Rectal smooth muscle tissue (tissue), 1 donor: ENCODE results near the gene ANO5.
"Not testable (repeated sequence)": the region's sequence is repeated elsewhere in the genome, so short reads cannot be mapped to it uniquely, and the experiment has no call there.

Experiments used
- H3K27ac ChIP-seq: one replicate; pipeline ENCODE4 v1.7.0; 2013; ENCODE audit warnings: low read depth, low read length, inconsistent platforms
- H3K27me3 ChIP-seq: one replicate; pipeline ENCODE4 v1.7.0; 2013; ENCODE audit warnings: low read length; ENCODE audit not compliant: control insufficient read depth, insufficient read depth
- H3K36me3 ChIP-seq: one replicate; pipeline ENCODE4 v1.7.0; 2013; ENCODE audit warnings: low read length; ENCODE audit not compliant: control insufficient read depth, insufficient read depth
- H3K4me1 ChIP-seq: one replicate; pipeline ENCODE4 v1.7.0; 2013; ENCODE audit warnings: low read length; ENCODE audit not compliant: control insufficient read depth, insufficient read depth
- H3K4me3 ChIP-seq: one replicate; pipeline ENCODE4 v1.7.0; 2013; ENCODE audit warnings: low read length
- H3K9ac ChIP-seq: one replicate; pipeline ENCODE4 v1.7.0; 2013; ENCODE audit warnings: low read length

ANO5 gene

GRCh38 chr11:22208151-22208858, 15.4 kb downstream of the ANO5 start:
- no peaks in the 10 kb centered on the region for H3K4me1 ChIP-seq
- H3K27ac ChIP-seq: no peak overlapping the region
- no peaks in the 10 kb centered on the region for H3K36me3 ChIP-seq
- no peak overlapping the region for H3K4me3 ChIP-seq
- H3K27me3 ChIP-seq: no peaks in the 10 kb centered on the region
- no peak overlapping the region for H3K9ac ChIP-seq

- Histone ChIP-seq H3K27ac (no peak overlapping the region), H3K27me3 (no peaks in the 10 kb centered on the region), H3K9ac (no peak overlapping the region), H3K4me3 (no peak overlapping the region), H3K4me1 (no peaks in the 10 kb centered on the region), H3K36me3 (no peaks in the 10 kb centered on the region)
These were observed 24.1 kb downstream of the ANO5 start for GRCh38 chr11:22216940-22217339.

GRCh38 chr11:22221143-22221542, 28.3 kb downstream of the ANO5 start:
- Histone ChIP-seq H3K27me3 (no peaks in the 10 kb centered on the region), H3K4me3 (no peak overlapping the region), H3K27ac (no peak overlapping the region), H3K36me3 (no peaks in the 10 kb centered on the region), H3K4me1 (no peaks in the 10 kb centered on the region), H3K9ac (no peak overlapping the region)

GRCh38 chr11:22225190-22225589, 32.3 kb downstream of the ANO5 start:
- Histone ChIP-seq H3K4me1 (no peaks in the 10 kb centered on the region), H3K4me3 (no peak overlapping the region)

GRCh38 chr11:22234743-22235142, 41.9 kb downstream of the ANO5 start:
- Histone ChIP-seq H3K27ac (no peak overlapping the region), H3K4me1 (no peaks in the 10 kb centered on the region), H3K36me3 (no peaks in the 10 kb centered on the region), H3K9ac (no peak overlapping the region), H3K4me3 (no peak overlapping the region), H3K27me3 (no peaks in the 10 kb centered on the region)

More at GRCh38 chr11:22225190-22225589, 32.3 kb downstream of the ANO5 start:
- Histone ChIP-seq H3K36me3 (no peaks in the 10 kb centered on the region), H3K27me3 (no peaks in the 10 kb centered on the region), H3K9ac (no peak overlapping the region), H3K27ac (no peak overlapping the region)

- Histone ChIP-seq H3K27ac (no peak overlapping the region), H3K4me1 (no peaks in the 10 kb centered on the region), H3K27me3 (no peaks in the 10 kb centered on the region), H3K4me3 (no peak overlapping the region), H3K36me3 (peaks cover 2% of the 10 kb centered on the region), H3K9ac (no peak overlapping the region)
These were observed 52.2 kb downstream of the ANO5 start for GRCh38 chr11:22244986-22245592.

- H3K36me3 ChIP-seq: peaks cover under 1% of the 10 kb centered on the region
- H3K27me3 ChIP-seq: no peaks in the 10 kb centered on the region
- no peaks in the 10 kb centered on the region for H3K4me1 ChIP-seq
- H3K9ac ChIP-seq: no peak overlapping the region
- H3K4me3 ChIP-seq: no peak overlapping the region
- H3K27ac ChIP-seq: no peak overlapping the region
These were observed 54.1 kb downstream of the ANO5 start for GRCh38 chr11:22246992-22247391.

GRCh38 chr11:22249871-22250270, 57.0 kb downstream of the ANO5 start:
- Histone ChIP-seq H3K36me3 (no peaks in the 10 kb centered on the region), H3K4me3 (no peak overlapping the region), H3K4me1 (no peaks in the 10 kb centered on the region), H3K27ac (no peak overlapping the region), H3K27me3 (no peaks in the 10 kb centered on the region), H3K9ac (no peak overlapping the region)

GRCh38 chr11:22256876-22257275, 64.0 kb downstream of the ANO5 start:
- Histone ChIP-seq H3K4me1 (no peaks in the 10 kb centered on the region), H3K9ac (no peak overlapping the region), H3K27me3 (no peaks in the 10 kb centered on the region), H3K27ac (no peak overlapping the region), H3K4me3 (no peak overlapping the region), H3K36me3 (no peaks in the 10 kb centered on the region)

- no peak overlapping the region for H3K4me3 ChIP-seq
- H3K27me3 ChIP-seq: no peaks in the 10 kb centered on the region
- H3K9ac ChIP-seq: no peak overlapping the region
- H3K4me1 ChIP-seq: no peaks in the 10 kb centered on the region
- no peak overlapping the region for H3K27ac ChIP-seq
- no peaks in the 10 kb centered on the region for H3K36me3 ChIP-seq
These were observed 70.7 kb downstream of the ANO5 start for GRCh38 chr11:22263613-22264012.

GRCh38 chr11:22268983-22269624, 76.2 kb downstream of the ANO5 start:
- H3K27ac ChIP-seq, H3K27me3 ChIP-seq, H3K4me3 ChIP-seq, H3K9ac ChIP-seq, H3K4me1 ChIP-seq, H3K36me3 ChIP-seq: not testable (repeated sequence)

- H3K27me3 ChIP-seq: no peaks in the 10 kb centered on the region
- H3K36me3 ChIP-seq: no peaks in the 10 kb centered on the region
- H3K4me1 ChIP-seq: no peaks in the 10 kb centered on the region
- no peak overlapping the region for H3K4me3 ChIP-seq
- no peak overlapping the region for H3K27ac ChIP-seq
- H3K9ac ChIP-seq: no peak overlapping the region
These were observed 80.9 kb downstream of the ANO5 start for GRCh38 chr11:22273781-22274180.

GRCh38 chr11:22275600-22275999, 82.7 kb downstream of the ANO5 start:
- H3K4me3 ChIP-seq: no peak overlapping the region
- H3K9ac ChIP-seq: no peak overlapping the region
- H3K36me3 ChIP-seq: no peaks in the 10 kb centered on the region
- no peak overlapping the region for H3K27ac ChIP-seq
- H3K4me1 ChIP-seq: no peaks in the 10 kb centered on the region
- H3K27me3 ChIP-seq: no peaks in the 10 kb centered on the region
